Gastroesophageal sphincter (tissue), 3 donors: ENCODE data around the gene ATP9A.
A peak's percentile ranks its signal among the peaks of the same experiment; 100 is the strongest.

Experiments used
- POLR2A ChIP-seq, 2 donors: fragments of 450-650 bp; IDR thresholded peaks; one replicate each; pipeline ENCODE4 v1.6.1; 2017; ENCODE audit warnings: antibody characterized with exemption in 2 of 2, mild to moderate bottlenecking in 2 of 2, moderate library complexity in 1 of 2
- POLR2AphosphoS5 ChIP-seq: sonication (generic); formaldehyde crosslinking; IDR thresholded peaks from one replicate; pipeline ENCODE4 v1.6.1; 2017; ENCODE audit warnings: antibody characterized with exemption
- TF ChIP-seq, protein P1 (sequence below), 4 experiments: fragments of 200-600 bp in 2 of 4; fragments of 450-650 bp in 2 of 4; sonication (generic) in 1 of 4; IDR thresholded peaks; one replicate each; pipeline ENCODE4 v1.5.1; 2017 to 2019; ENCODE audit warnings: antibody characterized with exemption in 4 of 4, mild to moderate bottlenecking in 2 of 4, moderate library complexity in 2 of 4

DNA sequence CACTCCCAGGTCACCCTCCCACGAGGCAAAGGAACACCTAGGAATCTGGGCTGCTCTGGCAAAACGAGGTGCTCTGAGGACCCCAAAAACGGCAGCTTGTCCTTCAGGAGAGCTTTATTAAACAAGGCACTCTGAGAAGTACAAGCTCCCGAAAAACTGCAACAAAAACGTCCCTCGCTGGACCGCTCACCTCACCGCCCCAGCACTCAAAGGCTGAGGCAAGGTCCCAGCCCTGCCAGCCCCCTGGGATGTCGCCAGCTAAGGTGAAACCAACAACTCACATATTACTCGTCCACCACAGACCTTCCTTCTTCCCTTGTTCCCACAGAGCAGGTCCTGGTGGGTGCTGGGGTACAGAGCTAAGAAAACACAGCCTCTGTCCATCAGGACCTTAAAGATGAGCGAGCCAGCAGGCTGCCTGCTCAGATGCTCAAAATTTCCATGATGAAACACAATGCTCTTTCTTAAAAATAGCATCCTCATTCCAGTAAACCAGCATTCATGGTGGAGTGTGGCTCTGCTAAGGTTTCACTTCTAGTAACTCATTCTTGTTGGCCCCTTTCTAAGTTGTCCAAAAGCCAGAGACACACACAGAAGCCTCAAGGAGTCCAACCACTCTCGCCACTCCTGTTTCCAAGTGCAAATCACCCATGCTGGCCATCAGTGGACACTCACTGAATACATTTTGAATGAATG is 35.9 kb downstream of the ATP9A start:
- TF ChIP-seq, protein P1, sequence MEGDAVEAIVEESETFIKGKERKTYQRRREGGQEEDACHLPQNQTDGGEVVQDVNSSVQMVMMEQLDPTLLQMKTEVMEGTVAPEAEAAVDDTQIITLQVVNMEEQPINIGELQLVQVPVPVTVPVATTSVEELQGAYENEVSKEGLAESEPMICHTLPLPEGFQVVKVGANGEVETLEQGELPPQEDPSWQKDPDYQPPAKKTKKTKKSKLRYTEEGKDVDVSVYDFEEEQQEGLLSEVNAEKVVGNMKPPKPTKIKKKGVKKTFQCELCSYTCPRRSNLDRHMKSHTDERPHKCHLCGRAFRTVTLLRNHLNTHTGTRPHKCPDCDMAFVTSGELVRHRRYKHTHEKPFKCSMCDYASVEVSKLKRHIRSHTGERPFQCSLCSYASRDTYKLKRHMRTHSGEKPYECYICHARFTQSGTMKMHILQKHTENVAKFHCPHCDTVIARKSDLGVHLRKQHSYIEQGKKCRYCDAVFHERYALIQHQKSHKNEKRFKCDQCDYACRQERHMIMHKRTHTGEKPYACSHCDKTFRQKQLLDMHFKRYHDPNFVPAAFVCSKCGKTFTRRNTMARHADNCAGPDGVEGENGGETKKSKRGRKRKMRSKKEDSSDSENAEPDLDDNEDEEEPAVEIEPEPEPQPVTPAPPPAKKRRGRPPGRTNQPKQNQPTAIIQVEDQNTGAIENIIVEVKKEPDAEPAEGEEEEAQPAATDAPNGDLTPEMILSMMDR (IDR thresholded peaks at IDR 0.05): no peak
- TF ChIP-seq POLR2AphosphoS5 (peak; percentile 77), POLR2A (IDR thresholded peaks at IDR 0.05) (no peak)
